WI38 (cell line): ENCODE data around the gene CACNG6.
A peak's percentile ranks its signal among the peaks of the same experiment; 100 is the strongest.

Source experiments
- H3K4me3 ChIP-seq: 2 replicates; pipeline ENCODE4 v1.5.1; 2011; ENCODE audit warnings: low read depth, mild to moderate bottlenecking, control low read depth, low read length
- CTCF ChIP-seq: IDR thresholded peaks from 2 replicates; pipeline ENCODE4 v1.5.1; 2012; ENCODE audit warnings: low read depth, mild to moderate bottlenecking, control low read depth, low read length

CACNG6 gene

GRCh38 chr19:53980539-53981375, 10.7 kb upstream of the CACNG6 start:
- TF ChIP-seq CTCF, result no peak
- peak overlapping the region; percentile 41 for H3K4me3 ChIP-seq

GRCh38 chr19:53981376-53981951, 10.0 kb upstream of the CACNG6 start:
- no peak overlapping the region for H3K4me3 ChIP-seq
- TF ChIP-seq CTCF, result no peak

GRCh38 chr19:53982001-53982451, 9.4 kb upstream of the CACNG6 start:
- no peak overlapping the region for H3K4me3 ChIP-seq
- TF ChIP-seq CTCF, result no peak

GRCh38 chr19:53982611-53983010, 8.8 kb upstream of the CACNG6 start:
- no peak overlapping the region for H3K4me3 ChIP-seq
- TF ChIP-seq CTCF, result no peak

GRCh38 chr19:53983457-53984289, 7.8 kb upstream of the CACNG6 start:
- no peak for TF ChIP-seq CTCF
- H3K4me3 ChIP-seq, result no peak overlapping the region

GRCh38 chr19:53985863-53986262, 5.6 kb upstream of the CACNG6 start:
- TF ChIP-seq CTCF, result no peak
- H3K4me3 ChIP-seq, result no peak overlapping the region
